ENCODE data around the gene SMARCB1. TPM values are rescaled to one million over a fixed set of nuclear protein-coding genes. Genes with fewer than 3 reads are reported as not detected.

SMARCB1 gene
- total and polyA plus RNA-seq, 12 donors, result 26.8 to 73.1 (median 39.8) TPM

DNA sequence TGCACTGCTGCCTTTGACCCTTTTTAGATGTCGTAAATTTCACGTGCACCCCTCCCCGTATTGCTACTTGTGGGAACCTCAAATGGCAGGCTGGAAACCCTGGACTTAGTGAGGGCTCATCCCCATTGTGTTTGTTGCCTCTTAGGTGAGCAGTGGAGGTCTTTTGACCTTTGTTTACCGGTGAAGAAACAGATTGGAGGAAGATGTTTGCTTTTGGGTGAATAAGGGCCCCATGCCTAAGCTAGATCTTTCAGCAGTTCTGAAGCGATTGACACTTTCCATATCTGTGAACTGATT lies 782 bp downstream of the SMARCB1 start:
- no peak for DNase-seq
- Histone ChIP-seq H3K4me3 (peak overlapping the region; percentile 70 to 96 (median 88)), H3K27me3 (no peaks in the 10 kb centered on the region), H3K4me1 (peaks cover 14 to 63% (median 46%) of the 10 kb centered on the region in 9 donors), H3K27ac (peak overlapping the region in 9 of 10 donors; percentile 98 to 100 (median 100)), H3K9me3 (no peaks in the 10 kb centered on the region), H3K36me3 (peaks cover 0 to 38% (median 0%) of the 10 kb centered on the region in 9 donors)
- intact Hi-C loops (cut with DNase I), result loop anchor here in 2 of 10 donors (5.0 kb wide), 2 partner anchors 40 to 55 kb away; no protein-coding TSS in a partner anchor
- no peak for ATAC-seq
- 2 to 3% methylated on average over 5 of the region's 5 CpGs for WGBS, 2 donors
- TF ChIP-seq, protein P1, sequence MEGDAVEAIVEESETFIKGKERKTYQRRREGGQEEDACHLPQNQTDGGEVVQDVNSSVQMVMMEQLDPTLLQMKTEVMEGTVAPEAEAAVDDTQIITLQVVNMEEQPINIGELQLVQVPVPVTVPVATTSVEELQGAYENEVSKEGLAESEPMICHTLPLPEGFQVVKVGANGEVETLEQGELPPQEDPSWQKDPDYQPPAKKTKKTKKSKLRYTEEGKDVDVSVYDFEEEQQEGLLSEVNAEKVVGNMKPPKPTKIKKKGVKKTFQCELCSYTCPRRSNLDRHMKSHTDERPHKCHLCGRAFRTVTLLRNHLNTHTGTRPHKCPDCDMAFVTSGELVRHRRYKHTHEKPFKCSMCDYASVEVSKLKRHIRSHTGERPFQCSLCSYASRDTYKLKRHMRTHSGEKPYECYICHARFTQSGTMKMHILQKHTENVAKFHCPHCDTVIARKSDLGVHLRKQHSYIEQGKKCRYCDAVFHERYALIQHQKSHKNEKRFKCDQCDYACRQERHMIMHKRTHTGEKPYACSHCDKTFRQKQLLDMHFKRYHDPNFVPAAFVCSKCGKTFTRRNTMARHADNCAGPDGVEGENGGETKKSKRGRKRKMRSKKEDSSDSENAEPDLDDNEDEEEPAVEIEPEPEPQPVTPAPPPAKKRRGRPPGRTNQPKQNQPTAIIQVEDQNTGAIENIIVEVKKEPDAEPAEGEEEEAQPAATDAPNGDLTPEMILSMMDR (IDR thresholded peaks at IDR 0.05), result no peak

DNA sequence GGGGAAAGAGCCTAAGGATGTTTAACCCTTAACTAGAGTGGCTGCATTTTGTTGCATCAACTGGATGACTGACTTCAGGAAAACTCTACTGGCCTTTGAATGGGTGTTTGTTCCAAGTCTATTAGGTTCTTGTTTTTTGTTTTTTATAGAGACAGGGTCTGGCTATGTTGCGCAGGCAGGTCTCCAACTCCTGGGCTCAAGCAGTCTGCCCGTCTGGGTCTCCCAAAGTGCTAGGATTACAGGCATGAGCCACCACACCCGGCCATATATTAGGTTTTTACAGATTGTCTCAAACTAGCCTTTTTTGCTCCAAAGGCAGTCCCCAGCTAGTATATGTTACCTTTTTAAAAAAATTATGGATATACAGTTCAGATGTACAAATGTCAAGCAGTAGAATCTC lies 1.1 kb downstream of the SMARCB1 start:
- peak overlapping the region in 7 of 10 donors; percentile 99 to 100 (median 100) for H3K27ac ChIP-seq
- peaks cover 14 to 63% (median 46%) of the 10 kb centered on the region in 9 donors for H3K4me1 ChIP-seq

DNA sequence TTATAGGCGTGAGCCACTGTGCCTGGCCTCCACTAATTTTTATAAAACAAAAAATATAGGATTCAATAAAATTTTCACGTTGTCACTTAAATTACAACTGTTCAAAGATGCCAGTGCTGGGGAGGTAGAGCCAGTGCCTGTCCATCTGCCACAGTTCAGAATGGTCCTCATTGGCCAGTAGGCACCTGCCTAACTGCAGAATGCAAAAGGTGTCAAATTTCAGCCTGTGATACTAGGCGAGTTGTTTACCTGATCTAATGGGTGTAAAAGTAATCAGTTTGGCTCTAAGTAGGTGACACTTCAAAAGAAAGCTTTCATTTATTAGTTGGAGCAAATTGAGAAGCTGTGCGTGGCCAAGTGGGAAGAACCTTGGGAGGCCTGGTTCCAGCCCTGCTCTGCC lies 2.4 kb downstream of the SMARCB1 start:
- 73 to 77% methylated on average over 4 of the region's 4 CpGs for WGBS, 2 donors
- H3K36me3 ChIP-seq, result peaks cover 0 to 51% (median 3%) of the 10 kb centered on the region in 9 donors
- H3K27me3 ChIP-seq, result no peaks in the 10 kb centered on the region
- TF ChIP-seq, protein P1 (IDR thresholded peaks at IDR 0.05), result no peak
- H3K4me1 ChIP-seq, result peaks cover 14 to 63% (median 46%) of the 10 kb centered on the region in 9 donors
- DNase-seq, result no peak
- H3K9me3 ChIP-seq, result no peaks in the 10 kb centered on the region
- no peak for ATAC-seq
- intact Hi-C loops (cut with DNase I), result loop anchor here in 3 of 10 donors (2.0 to 5.0 kb wide), 3 partner anchors 20 to 53 kb away; no protein-coding TSS in a partner anchor
- H3K4me3 ChIP-seq, result no peak overlapping the region
- peak overlapping the region in 3 of 10 donors; percentile 11 to 56 (median 31) for H3K27ac ChIP-seq

More for the DNA sequence above, 1.1 kb downstream of the SMARCB1 start:
- H3K36me3 ChIP-seq, result peaks cover 0 to 41% (median 0%) of the 10 kb centered on the region in 9 donors
- intact Hi-C loops (cut with DNase I), result loop anchor here in 3 of 10 donors (2.0 to 5.0 kb wide), 3 partner anchors 19 to 54 kb away; no protein-coding TSS in a partner anchor
- no peak for ATAC-seq
- 48 to 52% methylated on average over 3 of the region's 3 CpGs for WGBS, 2 donors
- no peaks in the 10 kb centered on the region for H3K9me3 ChIP-seq
- H3K4me3 ChIP-seq, result peak overlapping the region; percentile 70 to 96 (median 88)
- no peaks in the 10 kb centered on the region for H3K27me3 ChIP-seq
- no peak for DNase-seq
- TF ChIP-seq, protein P1 (IDR thresholded peaks at IDR 0.05), result no peak

GRCh38 chr22:23789638-23790037 lies 2.9 kb downstream of the SMARCB1 start:
- no peaks in the 10 kb centered on the region for H3K27me3 ChIP-seq
- intact Hi-C loops (cut with DNase I), result loop anchor here in 3 of 10 donors (2.0 to 5.0 kb wide), 3 partner anchors 21 to 53 kb away; no protein-coding TSS in a partner anchor
- TF ChIP-seq, protein P1 (IDR thresholded peaks at IDR 0.05), result no peak
- peak overlapping the region in 3 of 10 donors; percentile 11 to 56 (median 31) for H3K27ac ChIP-seq
- no peak for DNase-seq
- H3K9me3 ChIP-seq, result no peaks in the 10 kb centered on the region
- peaks cover 14 to 63% (median 46%) of the 10 kb centered on the region in 9 donors for H3K4me1 ChIP-seq
- peaks cover 0 to 56% (median 8%) of the 10 kb centered on the region in 9 donors for H3K36me3 ChIP-seq
- no peak overlapping the region for H3K4me3 ChIP-seq
- no peak for ATAC-seq
- WGBS, 2 donors, result 69 to 72% methylated on average over 4 of the region's 4 CpGs

Measured in heart right ventricle (tissue), 16 donors.